ENCODE measurements around the gene CMPK1. TPM values are rescaled to one million over a fixed set of nuclear protein-coding genes. Genes with fewer than 3 reads are reported as not detected.
"Not testable (repeated sequence)": the region's sequence is repeated elsewhere in the genome, so short reads cannot be mapped to it uniquely, and the experiment has no call there.

CMPK1 gene
- total RNA-seq, 2 donors from 2014 or later, result 90.7 to 112 TPM

GRCh38 chr1:47328992-47329391, 4.6 kb upstream of the CMPK1 start:
- Mint-ChIP-seq H3K36me3 (no peaks in the 10 kb centered on the region), H3K27ac (no peak overlapping the region), H3K4me3 (no peak overlapping the region), H3K27me3 (no peaks in the 10 kb centered on the region), H3K9me3 (no peaks in the 10 kb centered on the region), H3K4me1 (ENCODE audit: low read depth in 2 of 2) (peaks cover 4 to 5% of the 10 kb centered on the region in 2 donors)
- ATAC-seq (no peak), DNase-seq (ENCODE audit: low spot score) (no peak)

GRCh38 chr1:47330212-47330611, 3.4 kb upstream of the CMPK1 start:
- no peak for ATAC-seq
- no peak overlapping the region for H3K27ac Mint-ChIP-seq

GRCh38 chr1:47331875-47332274, 1.7 kb upstream of the CMPK1 start:
- Mint-ChIP-seq H3K4me3 (no peak overlapping the region), H3K36me3 (no peaks in the 10 kb centered on the region), H3K27me3 (no peaks in the 10 kb centered on the region), H3K27ac (no peak overlapping the region), H3K9me3 (no peaks in the 10 kb centered on the region), H3K4me1 (ENCODE audit: low read depth in 2 of 2) (peaks cover 14 to 23% of the 10 kb centered on the region in 2 donors)
- ATAC-seq (no peak), DNase-seq (ENCODE audit: low spot score) (no peak)

More at GRCh38 chr1:47330212-47330611, 3.4 kb upstream of the CMPK1 start:
- Mint-ChIP-seq H3K36me3 (no peaks in the 10 kb centered on the region), H3K4me1 (ENCODE audit: low read depth in 2 of 2) (peaks cover 9 to 16% of the 10 kb centered on the region in 2 donors), H3K4me3 (no peak overlapping the region), H3K9me3 (no peaks in the 10 kb centered on the region), H3K27me3 (no peaks in the 10 kb centered on the region)
- no peak for DNase-seq (ENCODE audit: low spot score)

- Mint-ChIP-seq H3K4me1 (ENCODE audit: low read depth in 2 of 2) (peaks cover 14 to 24% of the 10 kb centered on the region in 2 donors), H3K4me3 (no peak overlapping the region), H3K9me3 (no peaks in the 10 kb centered on the region), H3K27ac (no peak overlapping the region), H3K36me3 (no peaks in the 10 kb centered on the region), H3K27me3 (no peaks in the 10 kb centered on the region)
- ATAC-seq, result no peak
- no peak for DNase-seq (ENCODE audit: low spot score)
These were observed 612 bp upstream of the CMPK1 start for GRCh38 chr1:47332779-47333577.

GRCh38 chr1:47333922-47334764, 553 bp downstream of the CMPK1 start:
- H3K27ac Mint-ChIP-seq, result no peak overlapping the region
- H3K4me3 Mint-ChIP-seq, result no peak overlapping the region
- H3K27me3 Mint-ChIP-seq, result no peaks in the 10 kb centered on the region
- no peaks in the 10 kb centered on the region for H3K36me3 Mint-ChIP-seq
- DNase-seq (ENCODE audit: low spot score) (peak; percentile 87), ATAC-seq (peak; percentile 94 to 95)
- H3K9me3 Mint-ChIP-seq, result no peaks in the 10 kb centered on the region
- H3K4me1 Mint-ChIP-seq (ENCODE audit: low read depth in 2 of 2), result peaks cover 17 to 31% of the 10 kb centered on the region in 2 donors

- H3K9me3 Mint-ChIP-seq, result no peaks in the 10 kb centered on the region
- DNase-seq (ENCODE audit: low spot score) (no peak), ATAC-seq (no peak)
- no peaks in the 10 kb centered on the region for H3K36me3 Mint-ChIP-seq
- no peaks in the 10 kb centered on the region for H3K27me3 Mint-ChIP-seq
- H3K4me3 Mint-ChIP-seq, result no peak overlapping the region
- H3K27ac Mint-ChIP-seq, result no peak overlapping the region
- peaks cover 17 to 31% of the 10 kb centered on the region in 2 donors for H3K4me1 Mint-ChIP-seq (ENCODE audit: low read depth in 2 of 2)
These were observed 1.3 kb downstream of the CMPK1 start for GRCh38 chr1:47334765-47335435.

GRCh38 chr1:47337350-47337749, 3.8 kb downstream of the CMPK1 start:
- Mint-ChIP-seq H3K4me1 (ENCODE audit: low read depth in 2 of 2) (peaks cover 13 to 26% of the 10 kb centered on the region in 2 donors), H3K9me3 (no peaks in the 10 kb centered on the region), H3K27ac (no peak overlapping the region), H3K36me3 (no peaks in the 10 kb centered on the region), H3K27me3 (no peaks in the 10 kb centered on the region), H3K4me3 (no peak overlapping the region)
- no peak for DNase-seq (ENCODE audit: low spot score)
- ATAC-seq, result no peak

- Mint-ChIP-seq H3K36me3 (no peaks in the 10 kb centered on the region), H3K4me1 (ENCODE audit: low read depth in 2 of 2) (peaks cover 13 to 26% of the 10 kb centered on the region in 2 donors), H3K27me3 (no peaks in the 10 kb centered on the region), H3K27ac (no peak overlapping the region), H3K9me3 (no peaks in the 10 kb centered on the region), H3K4me3 (no peak overlapping the region)
- ATAC-seq (no peak), DNase-seq (ENCODE audit: low spot score) (no peak)
These were observed 4.9 kb downstream of the CMPK1 start for GRCh38 chr1:47338249-47339077.

GRCh38 chr1:47340227-47340626, 6.6 kb downstream of the CMPK1 start:
- no peaks in the 10 kb centered on the region for H3K9me3 Mint-ChIP-seq
- ATAC-seq, result no peak
- H3K27ac Mint-ChIP-seq, result no peak overlapping the region
- H3K4me1 Mint-ChIP-seq (ENCODE audit: low read depth in 2 of 2), result peaks cover 8 to 16% of the 10 kb centered on the region in 2 donors
- H3K4me3 Mint-ChIP-seq, result no peak overlapping the region
- DNase-seq (ENCODE audit: low spot score), result no peak
- no peaks in the 10 kb centered on the region for H3K27me3 Mint-ChIP-seq
- no peaks in the 10 kb centered on the region for H3K36me3 Mint-ChIP-seq

GRCh38 chr1:47346979-47347378, 13.4 kb downstream of the CMPK1 start:
- H3K4me1 Mint-ChIP-seq (ENCODE audit: low read depth in 2 of 2), result peaks cover 11 to 19% of the 10 kb centered on the region in 2 donors
- ATAC-seq; H3K9me3 Mint-ChIP-seq; H3K36me3 Mint-ChIP-seq; H3K27ac Mint-ChIP-seq; H3K27me3 Mint-ChIP-seq; H3K4me3 Mint-ChIP-seq; DNase-seq (ENCODE audit: low spot score): not testable (repeated sequence)

GRCh38 chr1:47347735-47348134, 14.1 kb downstream of the CMPK1 start:
- Mint-ChIP-seq H3K36me3 (peaks cover 4% of the 10 kb centered on the region), H3K9me3 (no peaks in the 10 kb centered on the region), H3K27ac (no peak overlapping the region), H3K4me1 (ENCODE audit: low read depth in 2 of 2) (peaks cover 13 to 24% of the 10 kb centered on the region in 2 donors), H3K4me3 (no peak overlapping the region), H3K27me3 (no peaks in the 10 kb centered on the region)
- no peak for DNase-seq (ENCODE audit: low spot score)
- ATAC-seq, result no peak

- no peak overlapping the region for H3K4me3 Mint-ChIP-seq
- ATAC-seq, result no peak
- no peaks in the 10 kb centered on the region for H3K9me3 Mint-ChIP-seq
- DNase-seq (ENCODE audit: low spot score), result no peak
- no peak overlapping the region for H3K27ac Mint-ChIP-seq
- peaks cover 13 to 24% of the 10 kb centered on the region in 2 donors for H3K4me1 Mint-ChIP-seq (ENCODE audit: low read depth in 2 of 2)
- H3K27me3 Mint-ChIP-seq, result no peaks in the 10 kb centered on the region
- H3K36me3 Mint-ChIP-seq, result peaks cover 4% of the 10 kb centered on the region
These were observed 14.7 kb downstream of the CMPK1 start for GRCh38 chr1:47348246-47348645.

GRCh38 chr1:47351305-47351704, 17.7 kb downstream of the CMPK1 start:
- peak overlapping the region; percentile 84 to 88 for H3K27ac Mint-ChIP-seq
- H3K4me3 Mint-ChIP-seq, result peak overlapping the region; percentile 33
- peaks cover 19 to 24% of the 10 kb centered on the region in 2 donors for H3K4me1 Mint-ChIP-seq (ENCODE audit: low read depth in 2 of 2)
- no peaks in the 10 kb centered on the region for H3K9me3 Mint-ChIP-seq
- H3K36me3 Mint-ChIP-seq, result peaks cover 4% of the 10 kb centered on the region
- ATAC-seq (peak; percentile 86 to 97), DNase-seq (ENCODE audit: low spot score) (no peak)
- H3K27me3 Mint-ChIP-seq, result no peaks in the 10 kb centered on the region
